Measurements from ENCODE around the gene PTH.

- TF ChIP-seq EZH2 (IDR thresholded peaks at IDR 0.05; ENCODE audit: borderline replicate concordance) (no peak), CTCF (IDR thresholded peaks at IDR 0.05; ENCODE audit: poor library complexity) (no peak)
Observed at GRCh38 chr11:13450832-13451397, 44.9 kb downstream of the PTH start.

All from hepatocyte (in vitro differentiated cells).